Neural progenitor cell (in vitro differentiated cells): ENCODE measurements around the gene GORASP1. TPM values are rescaled to one million over a fixed set of nuclear protein-coding genes. Genes with fewer than 3 reads are reported as not detected.

Experiments used
- DNase-seq: peaks from one replicate; pipeline ENCODE4 v3.0.0-alpha.2; 2016; ENCODE audit warnings: low spot score
- H2AFZ ChIP-seq: fragments of 200-600 bp; sonication (generic); replicated peaks from 2 replicates; pipeline ENCODE4 v1.6.1; 2016; ENCODE audit warnings: antibody characterized with exemption
- H3F3A ChIP-seq: fragments of 200-600 bp; sonication (generic); 2 replicates; pipeline ENCODE4 v1.6.1; 2016; ENCODE audit warnings: antibody characterized with exemption, low read depth
- H3K27ac ChIP-seq: fragments of 200-600 bp; sonication (generic); 2 replicates; pipeline ENCODE4 v1.5.1; 2016; ENCODE audit warnings: mild to moderate bottlenecking
- H3K27me3 ChIP-seq: fragments of 200-600 bp; sonication (generic); 2 replicates; pipeline ENCODE4 v1.6.1; 2016; ENCODE audit warnings: mild to moderate bottlenecking, moderate library complexity
- H3K36me3 ChIP-seq: fragments of 200-600 bp; sonication (generic); 2 replicates; pipeline ENCODE4 v1.5.1; 2016
- H3K4me1 ChIP-seq: fragments of 200-600 bp; sonication (generic); 2 replicates; pipeline ENCODE4 v1.6.1; 2016; ENCODE audit warnings: mixed run types
- H3K4me2 ChIP-seq: fragments of 200-600 bp; sonication (generic); 2 replicates; pipeline ENCODE4 v1.6.1; 2016
- H3K4me3 ChIP-seq: fragments of 200-600 bp; sonication (generic); 2 replicates; pipeline ENCODE4 v1.5.1; 2016
- H3K79me2 ChIP-seq: fragments of 200-600 bp; sonication (generic); 2 replicates; pipeline ENCODE4 v1.6.1; 2016; ENCODE audit warnings: low read depth
- H3K9ac ChIP-seq: fragments of 200-600 bp; sonication (generic); 2 replicates; pipeline ENCODE4 v1.6.1; 2016
- H3K9me3 ChIP-seq: fragments of 200-600 bp; sonication (generic); 2 replicates; pipeline ENCODE4 v1.5.1; 2016; ENCODE audit warnings: low read depth
- H4K20me1 ChIP-seq: fragments of 200-600 bp; sonication (generic); 2 replicates; pipeline ENCODE4 v1.6.1; 2016; ENCODE audit warnings: low read depth
- H3K27ac Mint-ChIP-seq: 3 replicates; pipeline ENCODE4 v1.8.0; 2021; ENCODE audit warnings: mixed read lengths
- H3K27me3 Mint-ChIP-seq: 2 replicates; pipeline ENCODE4 v1.8.0; 2022; ENCODE audit warnings: low read depth, mild to moderate bottlenecking, inconsistent platforms, moderate library complexity, mixed read lengths; ENCODE audit not compliant: insufficient read depth
- H3K36me3 Mint-ChIP-seq: 3 replicates; pipeline ENCODE4 v1.8.0; 2021; ENCODE audit warnings: mixed read lengths
- H3K4me1 Mint-ChIP-seq: 3 replicates; pipeline ENCODE4 v1.8.0; 2021; ENCODE audit warnings: mixed read lengths
- H3K4me3 Mint-ChIP-seq: 3 replicates; pipeline ENCODE4 v1.8.0; 2021; ENCODE audit warnings: mild to moderate bottlenecking, moderate library complexity, mixed read lengths
- H3K9me3 Mint-ChIP-seq: 3 replicates; pipeline ENCODE4 v1.8.0; 2020; ENCODE audit warnings: mixed read lengths
- CTCF ChIP-seq: fragments of 200-600 bp; sonication (generic); IDR thresholded peaks from 2 replicates; pipeline ENCODE4 v1.5.1; 2017; ENCODE audit warnings: antibody characterized with exemption, mild to moderate bottlenecking
- EZH2 ChIP-seq: fragments of 200-600 bp; sonication (generic); IDR thresholded peaks from 2 replicates; pipeline ENCODE4 v1.6.1; 2017; ENCODE audit warnings: antibody characterized with exemption, mild to moderate bottlenecking, moderate library complexity
- EZH2phosphoT487 ChIP-seq: fragments of 200-600 bp; sonication (generic); IDR thresholded peaks from 2 replicates; pipeline ENCODE4 v1.6.1; 2017; ENCODE audit warnings: antibody characterized with exemption
- total RNA-seq: library from RNA; depleted of rRNA; stranded (reverse); fragments of >200 nt; gene quantifications from 2 replicates; pipeline ENCODE4 v1.2.3, GENCODE V29; 2015; ENCODE audit warnings: low replicate concordance

GORASP1 gene
- total RNA-seq, 1 donor from 2014 or later: 18.0 TPM

DNA sequence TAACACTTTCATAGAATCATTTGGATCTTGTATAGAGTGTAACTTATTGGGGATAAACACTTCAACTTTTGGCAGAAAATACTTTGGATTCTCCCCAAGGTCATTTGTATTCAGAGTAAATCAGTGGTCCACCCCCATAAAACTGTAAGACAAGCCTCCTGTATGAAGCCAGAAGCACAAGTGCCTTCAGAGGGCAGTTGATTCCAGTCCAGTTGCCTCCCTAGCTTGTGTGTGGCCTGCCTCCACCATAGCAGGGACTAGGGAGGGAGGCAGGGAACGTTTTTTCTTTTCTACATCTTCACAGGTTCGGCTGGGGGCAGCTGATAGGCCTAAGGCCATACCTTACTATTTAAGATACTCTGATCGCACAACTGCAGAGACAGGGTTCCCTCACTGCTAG is 11.6 kb downstream of the GORASP1 start:
- no peak for TF ChIP-seq EZH2
- no peak for TF ChIP-seq CTCF
- TF ChIP-seq EZH2phosphoT487: no peak
- Mint-ChIP-seq H3K36me3 (peaks cover 27% of the 10 kb centered on the region), H3K27ac (no peak overlapping the region), H3K4me1 (peaks cover 6% of the 10 kb centered on the region), H3K4me3 (no peak overlapping the region), H3K9me3 (no peaks in the 10 kb centered on the region), H3K27me3 (no peaks in the 10 kb centered on the region)
- no peak for DNase-seq
- peaks cover 1% of the 10 kb centered on the region for H4K20me1 ChIP-seq
- H3K27me3 ChIP-seq: no peaks in the 10 kb centered on the region
- H3K79me2 ChIP-seq: no peaks in the 10 kb centered on the region
- H3K9ac ChIP-seq: no peak overlapping the region
- H3K4me1 ChIP-seq: no peaks in the 10 kb centered on the region
- no peaks in the 10 kb centered on the region for H3K9me3 ChIP-seq
- peaks cover 9% of the 10 kb centered on the region for H3K36me3 ChIP-seq
- no peak overlapping the region for H3K4me3 ChIP-seq
- H3K4me2 ChIP-seq: no peak overlapping the region
- H2AFZ ChIP-seq: no peak overlapping the region
- H3F3A ChIP-seq: no peaks in the 10 kb centered on the region
- no peak overlapping the region for H3K27ac ChIP-seq

DNA sequence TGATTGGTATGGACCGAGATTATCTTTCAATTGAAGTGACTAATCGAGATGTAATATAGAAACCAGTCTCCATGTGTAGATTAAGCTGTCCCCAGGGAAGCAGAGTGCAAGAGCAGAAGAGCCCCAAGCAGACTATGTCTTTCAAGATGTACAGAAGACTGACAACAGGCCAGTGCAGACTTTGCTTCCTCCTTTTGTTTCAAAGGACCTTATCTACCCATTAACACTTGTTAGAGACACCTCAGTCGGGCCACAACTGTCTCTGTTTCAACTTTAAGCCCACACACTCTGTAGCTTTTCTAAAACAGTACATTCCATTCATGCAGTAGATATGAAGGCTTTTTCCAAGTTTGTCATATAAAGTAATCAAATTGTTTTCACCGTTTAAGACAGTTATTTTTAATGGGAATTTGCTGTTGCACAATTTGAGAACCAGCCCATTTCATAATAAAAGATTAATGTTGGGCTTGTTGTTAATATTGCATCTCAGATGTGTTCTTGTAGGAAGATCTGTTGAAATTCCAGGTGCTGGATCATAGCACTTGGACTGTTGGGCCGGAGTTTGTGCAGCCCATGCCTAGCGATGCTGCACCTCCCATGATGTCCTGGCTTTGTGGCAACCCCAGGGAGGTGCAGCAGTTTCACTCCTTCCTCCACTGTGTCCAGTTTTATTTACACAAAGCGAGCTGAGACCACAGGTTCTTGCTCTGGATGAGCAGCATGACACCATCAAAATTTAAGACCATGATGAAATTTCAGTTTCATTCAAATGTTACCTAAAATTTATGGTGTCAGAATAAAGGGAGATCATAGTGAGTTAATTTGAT is 12.4 kb downstream of the GORASP1 start:
- DNase-seq: no peak
- Histone ChIP-seq H2AFZ (no peak overlapping the region), H3K9ac (no peak overlapping the region), H3K9me3 (no peaks in the 10 kb centered on the region), H3K4me1 (no peaks in the 10 kb centered on the region), H3K4me3 (no peak overlapping the region), H3K36me3 (peaks cover 16% of the 10 kb centered on the region), H3F3A (no peaks in the 10 kb centered on the region), H3K79me2 (no peaks in the 10 kb centered on the region), H3K4me2 (no peak overlapping the region), H3K27me3 (no peaks in the 10 kb centered on the region), H3K27ac (no peak overlapping the region), H4K20me1 (no peaks in the 10 kb centered on the region)
- TF ChIP-seq CTCF: no peak
- no peak for TF ChIP-seq EZH2phosphoT487
- TF ChIP-seq EZH2: no peak
- H3K9me3 Mint-ChIP-seq: no peaks in the 10 kb centered on the region
- no peak overlapping the region for H3K27ac Mint-ChIP-seq
- H3K27me3 Mint-ChIP-seq: no peaks in the 10 kb centered on the region
- peaks cover 30% of the 10 kb centered on the region for H3K36me3 Mint-ChIP-seq
- H3K4me3 Mint-ChIP-seq: no peak overlapping the region
- peaks cover 6% of the 10 kb centered on the region for H3K4me1 Mint-ChIP-seq

DNA sequence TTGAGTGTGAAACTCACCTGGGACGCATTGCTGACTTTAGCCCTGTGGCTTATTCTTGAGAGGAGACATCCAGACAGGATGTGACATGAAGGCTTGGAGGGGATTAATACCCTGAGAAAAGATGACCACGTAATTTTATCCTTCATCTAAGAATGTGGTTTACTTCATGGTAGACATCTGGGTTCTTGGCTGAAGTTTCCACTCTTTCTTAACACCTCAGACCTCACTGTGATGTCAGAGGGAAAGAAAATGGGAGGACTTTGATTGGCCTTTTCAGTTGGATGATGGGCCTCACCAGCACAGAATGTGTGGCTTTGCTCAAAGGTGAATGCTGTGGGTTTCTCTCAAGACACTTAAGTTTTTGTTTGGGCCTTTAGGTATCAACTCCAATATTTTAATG is 16.5 kb downstream of the GORASP1 start:
- H3K9ac ChIP-seq: no peak overlapping the region
- H3K27me3 Mint-ChIP-seq: no peaks in the 10 kb centered on the region

More for the DNA sequence above, 16.5 kb downstream of the GORASP1 start:
- TF ChIP-seq EZH2phosphoT487: no peak
- no peak for TF ChIP-seq CTCF
- no peak for TF ChIP-seq EZH2
- Histone ChIP-seq H3K4me1 (no peaks in the 10 kb centered on the region), H3F3A (no peaks in the 10 kb centered on the region), H3K4me2 (no peak overlapping the region), H3K27ac (no peak overlapping the region), H2AFZ (no peak overlapping the region), H3K36me3 (peaks cover 21% of the 10 kb centered on the region), H4K20me1 (no peaks in the 10 kb centered on the region), H3K79me2 (no peaks in the 10 kb centered on the region), H3K27me3 (no peaks in the 10 kb centered on the region), H3K4me3 (no peak overlapping the region), H3K9me3 (no peaks in the 10 kb centered on the region)
- Mint-ChIP-seq H3K27ac (no peak overlapping the region), H3K4me1 (no peaks in the 10 kb centered on the region), H3K36me3 (peaks cover 28% of the 10 kb centered on the region), H3K4me3 (no peak overlapping the region), H3K9me3 (no peaks in the 10 kb centered on the region)
- DNase-seq: no peak
